HFF-Myc (cell line): Measurements from ENCODE around the gene URB1.

Experiments used
- DNase-seq: peaks from one replicate; pipeline ENCODE4 v3.0.0-alpha.2; 2011; ENCODE audit warnings: low read depth; ENCODE audit errors: extremely low read depth
- H3K4me3 ChIP-seq: replicated peaks from 2 replicates; pipeline ENCODE4 v1.5.1; 2011; ENCODE audit warnings: low read depth, mild to moderate bottlenecking, control low read depth, low read length
- CTCF ChIP-seq: IDR thresholded peaks from 2 replicates; pipeline ENCODE4 v1.5.1; 2012; ENCODE audit warnings: mild to moderate bottlenecking, low read depth, low read length, control low read depth; ENCODE audit errors: missing control alignments

URB1 gene

GRCh38 chr21:32347977-32348376, 44.8 kb downstream of the URB1 start:
- DNase-seq = no peak
- no peak overlapping the region for H3K4me3 ChIP-seq
- no peak for TF ChIP-seq CTCF

- no peak overlapping the region for H3K4me3 ChIP-seq
- TF ChIP-seq CTCF = no peak
- no peak for DNase-seq
Observed at GRCh38 chr21:32347351-32347750, 45.5 kb downstream of the URB1 start.

- no peak for DNase-seq
- no peak for TF ChIP-seq CTCF
- H3K4me3 ChIP-seq = no peak overlapping the region
Observed at GRCh38 chr21:32346951-32347350, 45.9 kb downstream of the URB1 start.

- TF ChIP-seq CTCF = no peak
- no peak for DNase-seq
- no peak overlapping the region for H3K4me3 ChIP-seq
Observed at GRCh38 chr21:32340863-32341848, 51.7 kb downstream of the URB1 start.

GRCh38 chr21:32338209-32338921, 54.4 kb downstream of the URB1 start:
- DNase-seq = no peak
- no peak overlapping the region for H3K4me3 ChIP-seq
- TF ChIP-seq CTCF = no peak

GRCh38 chr21:32337206-32337605, 55.6 kb downstream of the URB1 start:
- H3K4me3 ChIP-seq = no peak overlapping the region
- no peak for TF ChIP-seq CTCF

More at GRCh38 chr21:32337206-32337605, 55.6 kb downstream of the URB1 start:
- no peak for DNase-seq
